Mesodermal cell (in vitro differentiated cells): ENCODE measurements around the gene ATP6V0E1.

Experiments used
- H3K27ac ChIP-seq: 2 replicates; pipeline ENCODE4 v1.7.0; 2013; ENCODE audit warnings: mild to moderate bottlenecking, low read depth, low read length, moderate library complexity; ENCODE audit not compliant: severe bottlenecking
- H3K36me3 ChIP-seq: 2 replicates; pipeline ENCODE4 v1.7.1; 2013; ENCODE audit warnings: mild to moderate bottlenecking, low read length, moderate library complexity; ENCODE audit not compliant: control insufficient read depth, insufficient read depth
- H3K4me1 ChIP-seq: one replicate; pipeline ENCODE4 v1.7.1; 2013; ENCODE audit warnings: mild to moderate bottlenecking, low read length; ENCODE audit not compliant: insufficient read depth, control insufficient read depth, poor library complexity, severe bottlenecking
- H3K4me3 ChIP-seq: 2 replicates; pipeline ENCODE4 v1.7.0; 2013; ENCODE audit warnings: low read length, control low read depth, mild to moderate bottlenecking; ENCODE audit not compliant: insufficient read depth, poor library complexity, severe bottlenecking; ENCODE audit errors: extremely low read depth
- H3K9me3 ChIP-seq: 2 replicates; pipeline ENCODE4 v1.7.1; 2013; ENCODE audit warnings: mild to moderate bottlenecking, low read length, moderate library complexity; ENCODE audit not compliant: control insufficient read depth
- WGBS, 2 experiments: methylation state at CpG; one replicate each; pipeline ENCODE4 v1.1.5; 2013; ENCODE audit warnings: missing lambda C conversion rate in 2 of 2; ENCODE audit not compliant: insufficient coverage in 2 of 2; 5-methylcytosine and 5-hydroxymethylcytosine counted together

ATP6V0E1 gene

DNA sequence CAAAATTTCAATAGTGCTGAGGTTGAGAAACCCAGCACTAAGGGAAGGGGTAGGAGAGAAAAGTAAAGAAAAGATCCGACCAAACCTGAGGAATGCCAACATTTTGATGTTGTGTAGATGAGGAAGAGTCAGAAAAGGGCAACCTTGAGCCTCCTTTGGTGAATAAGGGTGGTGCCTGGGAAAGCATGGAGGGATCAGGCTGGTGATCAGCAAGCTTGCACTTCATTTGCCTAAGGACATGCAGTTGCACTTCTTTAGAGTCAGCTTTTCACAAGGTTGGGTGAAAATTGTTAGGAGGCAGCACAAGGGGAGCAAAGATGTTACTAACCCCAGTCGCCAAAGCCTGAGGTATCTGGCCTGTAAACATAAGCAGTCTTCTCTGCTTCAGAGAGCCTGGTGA, 20.4 kb downstream of the ATP6V0E1 start:
- peaks cover 20% of the 10 kb centered on the region for H3K36me3 ChIP-seq
- no peak overlapping the region for H3K4me3 ChIP-seq
- peaks cover 7% of the 10 kb centered on the region for H3K4me1 ChIP-seq
- WGBS, 2 experiments, result 82 to 94% methylated on average over 2 of the region's 2 CpGs
- no peaks in the 10 kb centered on the region for H3K9me3 ChIP-seq
- H3K27ac ChIP-seq, result no peak overlapping the region

DNA sequence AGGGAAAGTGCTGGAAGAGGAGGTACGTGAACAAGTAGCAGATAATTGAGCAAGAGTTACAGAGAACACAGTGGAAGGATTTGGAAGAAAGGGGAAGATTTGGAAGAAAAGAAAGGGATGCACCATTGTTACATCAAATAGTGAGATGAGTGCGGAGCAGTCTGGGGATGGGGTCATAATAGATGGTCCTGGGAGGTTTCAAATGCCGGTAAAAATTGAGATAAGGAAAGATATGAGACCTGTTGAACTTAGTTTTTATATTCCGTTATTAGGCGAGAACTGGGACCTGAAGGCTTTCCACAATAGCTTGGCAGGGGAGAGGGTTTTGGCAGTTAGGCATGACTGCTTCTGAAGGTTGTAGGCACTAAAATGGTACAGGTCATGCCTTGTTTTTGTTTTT, 20.9 kb downstream of the ATP6V0E1 start:
- H3K4me3 ChIP-seq, result no peak overlapping the region
- peaks cover 7% of the 10 kb centered on the region for H3K4me1 ChIP-seq
- H3K36me3 ChIP-seq, result peaks cover 16% of the 10 kb centered on the region
- WGBS, 2 experiments, result 98% methylated on average over 5 of the region's 5 CpGs
- H3K9me3 ChIP-seq, result no peaks in the 10 kb centered on the region
- H3K27ac ChIP-seq, result no peak overlapping the region

DNA sequence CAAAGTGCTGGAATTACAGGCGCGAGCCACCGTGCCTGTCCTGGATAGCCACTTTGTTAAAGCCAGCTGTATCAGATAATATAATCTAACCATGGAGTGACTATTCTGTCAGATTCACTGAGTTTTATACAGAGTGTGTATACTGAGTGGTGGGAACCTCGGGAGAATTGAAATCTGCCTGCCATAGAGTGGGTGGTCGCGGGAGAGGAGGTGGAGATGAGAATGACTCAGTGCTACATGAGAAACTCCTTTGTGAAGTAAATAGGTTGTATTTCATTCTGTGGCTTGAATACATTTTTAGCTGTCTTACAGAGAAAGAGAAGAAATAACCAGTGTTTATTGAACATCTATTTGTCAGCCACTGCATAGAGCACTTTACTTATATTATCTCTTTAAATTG, 26.4 kb downstream of the ATP6V0E1 start:
- peaks cover 7% of the 10 kb centered on the region for H3K36me3 ChIP-seq
- WGBS, 2 experiments, result 67 to 78% methylated on average over 3 to 6 of the region's 6 CpGs
- H3K27ac ChIP-seq, result no peak overlapping the region
- H3K4me3 ChIP-seq, result no peak overlapping the region
- H3K9me3 ChIP-seq, result no peaks in the 10 kb centered on the region
- no peaks in the 10 kb centered on the region for H3K4me1 ChIP-seq

DNA sequence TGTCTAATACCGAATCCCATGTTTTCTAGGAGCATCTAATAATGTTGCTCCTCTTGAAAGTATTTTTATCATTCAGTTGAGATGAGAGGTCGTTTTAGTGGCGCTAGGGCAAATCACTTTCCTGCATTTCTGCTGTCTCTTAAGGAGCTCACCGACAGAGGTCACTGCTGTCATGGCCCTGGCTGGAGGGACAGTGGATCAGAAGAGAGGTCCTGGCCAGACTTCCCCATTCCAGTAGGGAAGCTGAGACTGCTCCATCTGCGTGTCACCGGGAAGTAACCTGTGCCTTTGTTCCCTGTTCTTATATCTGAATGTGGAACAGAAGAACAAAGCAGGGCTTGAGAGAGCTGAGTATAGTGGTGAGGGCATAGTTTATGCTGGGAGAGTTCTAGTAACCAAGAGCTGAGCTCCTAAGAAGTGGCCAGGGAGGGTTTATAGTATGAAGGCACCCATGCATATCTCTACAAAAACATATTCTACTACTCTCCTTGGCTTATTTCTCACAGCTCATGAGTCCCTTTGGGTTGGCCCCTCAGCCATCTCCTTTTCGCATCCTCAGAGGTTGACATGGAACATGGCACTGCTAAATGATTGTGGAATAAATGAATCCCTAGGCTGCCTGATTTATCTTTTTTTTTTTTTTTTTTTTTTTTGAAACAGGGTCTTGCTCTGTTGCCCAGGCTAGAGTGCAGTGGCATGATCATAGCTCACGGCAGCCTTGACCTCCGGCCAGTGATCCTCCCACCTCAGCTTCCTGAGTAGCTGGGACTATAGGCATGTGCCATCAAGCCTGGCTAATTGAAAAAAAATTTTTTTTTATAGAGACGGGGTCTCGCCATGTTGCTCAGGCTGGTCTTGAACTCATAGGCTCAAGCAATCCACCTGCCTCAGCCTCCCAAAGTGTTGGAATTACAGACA, 27.2 kb downstream of the ATP6V0E1 start:
- H3K27ac ChIP-seq, result no peak overlapping the region
- 74 to 90% methylated on average over 9 of the region's 11 CpGs for WGBS, 2 experiments
- no peaks in the 10 kb centered on the region for H3K9me3 ChIP-seq
- peaks cover 7% of the 10 kb centered on the region for H3K36me3 ChIP-seq
- peaks cover 2% of the 10 kb centered on the region for H3K4me1 ChIP-seq
- H3K4me3 ChIP-seq, result no peak overlapping the region

DNA sequence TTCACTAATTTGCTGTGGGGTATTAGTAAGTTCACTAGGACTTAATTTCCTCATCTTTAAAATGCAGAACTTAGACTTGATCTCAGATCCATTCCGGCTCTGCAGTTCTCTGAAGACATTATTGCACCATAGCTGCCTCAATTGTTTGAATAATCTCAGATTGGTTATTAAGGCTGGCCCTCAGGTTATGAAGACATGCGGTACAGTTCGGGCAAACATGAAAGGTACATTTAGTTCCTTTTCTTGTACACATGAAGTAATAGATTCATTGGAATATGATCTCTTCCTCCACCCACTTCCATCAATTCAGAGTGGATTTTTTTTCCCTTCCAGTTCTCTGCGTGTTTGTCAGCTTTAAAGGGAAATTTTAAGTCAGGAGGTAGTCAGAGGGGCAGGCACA, 28.0 kb downstream of the ATP6V0E1 start:
- 100% methylated on average over 1 of the region's 4 CpGs; no CpG with 5 or more reads in 1 of the 2 experiments for WGBS, 2 experiments
- H3K4me3 ChIP-seq, result no peak overlapping the region
- H3K9me3 ChIP-seq, result no peaks in the 10 kb centered on the region
- peaks cover 9% of the 10 kb centered on the region for H3K4me1 ChIP-seq
- H3K27ac ChIP-seq, result no peak overlapping the region
- H3K36me3 ChIP-seq, result peaks cover 7% of the 10 kb centered on the region

DNA sequence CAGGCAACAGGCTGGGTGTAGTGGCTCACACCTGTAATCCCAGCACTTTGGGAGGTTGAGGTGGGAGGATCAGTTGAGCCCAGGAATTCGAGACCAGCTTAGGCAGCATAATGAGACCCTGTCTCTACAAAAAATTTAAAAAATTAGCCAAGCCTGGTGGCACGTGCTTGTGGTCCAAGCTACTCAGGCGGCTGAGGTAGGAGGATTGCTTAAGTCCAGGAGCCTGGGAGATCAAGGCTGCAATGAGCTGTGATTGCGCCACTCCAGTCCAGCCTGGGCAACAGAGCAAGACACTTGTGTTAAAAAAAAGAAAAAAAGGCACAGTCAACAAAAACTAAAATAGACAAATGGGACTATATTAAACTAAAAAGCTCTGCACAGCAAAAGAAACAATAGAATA, 29.3 kb downstream of the ATP6V0E1 start:
- 96 to 100% methylated on average over 2 to 3 of the region's 4 CpGs for WGBS, 2 experiments

DNA sequence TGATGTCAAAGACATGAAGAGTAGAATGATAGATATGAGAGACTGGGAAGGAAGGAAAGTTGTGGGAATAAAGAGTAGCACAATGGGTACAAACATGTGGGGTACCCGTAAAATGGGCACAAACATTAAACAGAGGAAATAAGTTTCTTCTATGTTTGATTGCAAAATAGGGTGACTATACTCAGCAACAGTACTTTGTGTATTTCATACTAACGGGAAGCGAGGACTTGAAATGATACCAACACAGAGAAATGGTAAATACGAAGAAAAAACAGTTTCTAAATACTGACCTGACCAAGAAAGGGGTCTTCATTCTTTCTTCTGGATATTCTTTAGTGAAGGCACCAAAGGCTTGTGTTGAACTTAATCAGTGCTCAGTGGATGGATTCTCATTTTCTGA, 31.1 kb downstream of the ATP6V0E1 start:
- WGBS, 2 experiments, result 85 to 96% methylated on average over 2 to 4 of the region's 4 CpGs
- peaks cover 19% of the 10 kb centered on the region for H3K36me3 ChIP-seq
- no peak overlapping the region for H3K27ac ChIP-seq
- no peak overlapping the region for H3K4me3 ChIP-seq
- H3K9me3 ChIP-seq, result no peaks in the 10 kb centered on the region
- peaks cover 14% of the 10 kb centered on the region for H3K4me1 ChIP-seq

More for the DNA sequence above, 29.3 kb downstream of the ATP6V0E1 start:
- peaks cover 14% of the 10 kb centered on the region for H3K4me1 ChIP-seq
- no peak overlapping the region for H3K27ac ChIP-seq
- peaks cover 7% of the 10 kb centered on the region for H3K36me3 ChIP-seq
- no peak overlapping the region for H3K4me3 ChIP-seq
- no peaks in the 10 kb centered on the region for H3K9me3 ChIP-seq

DNA sequence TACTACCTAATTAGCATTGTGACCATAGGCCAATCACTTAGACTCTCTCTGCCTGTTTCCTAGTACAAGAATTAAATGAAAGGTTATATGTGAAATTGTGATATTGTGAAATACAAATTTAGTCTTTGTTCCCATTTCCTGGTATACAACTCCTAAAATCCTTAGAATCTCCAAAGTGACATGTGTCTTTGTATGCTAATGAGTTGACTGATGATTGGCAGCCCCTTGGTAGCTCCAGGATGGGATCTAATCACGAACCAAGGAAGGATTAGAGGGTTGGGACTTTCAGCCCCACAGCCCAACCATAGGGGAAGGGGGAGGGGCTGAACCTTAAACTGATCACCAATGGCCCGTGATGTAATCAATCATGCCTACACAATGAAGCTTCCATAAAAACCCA, 31.6 kb downstream of the ATP6V0E1 start:
- H3K36me3 ChIP-seq, result peaks cover 24% of the 10 kb centered on the region
- no peak overlapping the region for H3K4me3 ChIP-seq
- WGBS, 2 experiments, result 100% methylated on average over 1 of the region's 2 CpGs; no CpG with 5 or more reads in 1 of the 2 experiments
- H3K27ac ChIP-seq, result no peak overlapping the region
- no peaks in the 10 kb centered on the region for H3K9me3 ChIP-seq
- H3K4me1 ChIP-seq, result peaks cover 14% of the 10 kb centered on the region

DNA sequence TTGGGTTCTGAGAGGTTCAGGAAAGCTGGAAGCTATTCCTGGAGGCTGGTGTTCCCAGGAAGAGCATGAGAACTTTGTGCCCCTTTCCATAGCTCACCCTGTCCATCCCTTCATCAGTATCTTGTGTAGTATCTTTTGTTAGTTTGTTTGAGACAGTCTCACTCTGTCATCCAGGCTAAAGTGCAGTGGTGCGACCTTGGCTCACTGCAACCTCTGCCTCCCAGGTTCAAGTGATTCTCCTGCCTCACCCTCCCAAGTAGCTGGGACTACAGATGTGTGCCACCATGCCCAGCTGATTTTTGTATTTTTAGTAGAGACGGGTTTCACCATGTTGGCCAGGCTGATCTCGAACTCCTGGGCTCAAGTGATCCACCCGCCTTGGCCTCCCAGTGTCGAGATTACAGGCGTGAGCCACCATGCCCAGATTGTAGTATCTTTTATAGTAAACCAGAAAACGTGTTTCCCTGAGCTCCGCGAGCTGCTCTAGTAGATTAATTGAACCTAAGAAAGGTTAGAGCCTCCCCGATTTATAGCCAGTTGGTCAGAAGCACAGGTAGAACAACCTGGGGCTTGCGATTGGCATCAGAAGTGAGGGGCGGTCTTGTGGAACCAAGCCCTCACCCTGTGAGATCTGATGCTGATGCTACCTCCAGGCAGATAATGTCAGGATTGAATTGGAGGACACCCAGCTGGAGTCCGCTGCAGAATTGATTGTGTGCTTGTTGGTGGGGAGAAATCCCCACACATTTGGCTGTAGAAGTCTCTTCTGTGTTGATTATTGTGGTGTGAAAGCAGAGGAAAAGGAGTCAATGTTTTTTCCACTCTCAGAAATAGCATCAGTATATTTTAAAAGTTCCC, 32.3 kb downstream of the ATP6V0E1 start:
- H3K4me1 ChIP-seq, result peaks cover 14% of the 10 kb centered on the region
- peak overlapping the region; percentile 50 for H3K27ac ChIP-seq
- peaks cover 29% of the 10 kb centered on the region for H3K36me3 ChIP-seq
- no peak overlapping the region for H3K4me3 ChIP-seq
- WGBS, 2 experiments, result 92 to 95% methylated on average over 12 to 13 of the region's 13 CpGs
- no peaks in the 10 kb centered on the region for H3K9me3 ChIP-seq

DNA sequence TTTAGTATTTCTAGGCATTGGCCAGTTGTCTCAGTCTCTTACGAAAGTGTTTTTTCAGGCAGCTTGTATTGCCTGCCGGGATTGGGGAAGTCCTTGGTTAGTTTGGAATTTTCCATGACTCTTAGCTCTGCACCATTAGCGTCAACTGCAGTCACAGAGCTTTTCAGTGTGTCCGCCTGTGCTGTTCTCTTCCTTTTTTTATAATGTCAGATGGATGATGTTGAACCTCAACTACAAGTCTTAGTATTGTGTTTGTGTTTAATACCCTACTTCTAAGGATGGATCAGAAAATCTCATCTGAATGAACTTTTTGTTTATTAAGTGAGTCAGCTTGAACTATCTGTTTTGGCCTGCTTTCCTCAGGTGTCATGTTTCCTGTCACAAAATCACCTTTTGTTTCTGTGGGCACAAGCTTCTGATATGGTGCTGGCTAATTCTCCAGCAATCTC, 33.1 kb downstream of the ATP6V0E1 start:
- Histone ChIP-seq H3K9me3 (no peaks in the 10 kb centered on the region), H3K4me1 (peaks cover 14% of the 10 kb centered on the region), H3K36me3 (peaks cover 32% of the 10 kb centered on the region), H3K4me3 (no peak overlapping the region), H3K27ac (peak overlapping the region; percentile 50)
- WGBS, 2 experiments, result 56 to 80% methylated on average over 1 to 3 of the region's 4 CpGs
